T-helper 1 cell treated with Interleukin-12 subunit alpha and Interleukin-12 subunit beta and Interleukin-4 antibody, amounts not matched to agents 30 ng/mL and 1 ng/mL, for 36 hours (primary cell): ENCODE data around the gene SPRYD3. TPM values are rescaled to one million over a fixed set of nuclear protein-coding genes. Genes with fewer than 3 reads are reported as not detected.
"Not testable (repeated sequence)": the region's sequence is repeated elsewhere in the genome, so short reads cannot be mapped to it uniquely, and the experiment has no call there.

Source experiments
- intact Hi-C: fragments of 100-400 bp; cut with micrococcal nuclease; formaldehyde crosslinking; loops from one replicate; pipeline ENCODE4 v1.15.1; 2024
- total RNA-seq: library from RNA; stranded (reverse); gene quantifications from 2 replicates; pipeline ENCODE4 v1.2.3, GENCODE V29; 2022

The SPRYD3 gene
- total RNA-seq, 1 donor from 2014 or later, result 35.7 TPM

GRCh38 chr12:53051881-53052412 is 27.2 kb downstream of the SPRYD3 start:
- intact Hi-C loops, result no loop called here

GRCh38 chr12:53051058-53051880 is 27.9 kb downstream of the SPRYD3 start:
- intact Hi-C loops, result no loop called here

GRCh38 chr12:53050426-53051057 is 28.6 kb downstream of the SPRYD3 start:
- intact Hi-C loops, result no loop called here

- intact Hi-C loops, result no loop called here
Measured at GRCh38 chr12:53049571-53050318, 29.4 kb downstream of the SPRYD3 start, which contains the start of gene TNS2. TNS2 (plus strand) TSS chr12:53050065; CDS start chr12:53050186, 121 bp downstream.

GRCh38 chr12:53048780-53049401 is 30.3 kb downstream of the SPRYD3 start:
- intact Hi-C loops, result no loop called here

GRCh38 chr12:53048033-53048779 is 31.0 kb downstream of the SPRYD3 start:
- intact Hi-C loops, result no loop called here

- intact Hi-C loops, result loop anchor here (2.0 kb wide), 1 partner anchor 41 kb away; the partner anchor contains the start of gene EIF4B
Measured at GRCh38 chr12:53047221-53048032, 31.8 kb downstream of the SPRYD3 start.

GRCh38 chr12:53046655-53047220 is 32.5 kb downstream of the SPRYD3 start:
- intact Hi-C loops, result loop anchor here (1.0 to 2.0 kb wide), 3 partner anchors 8 to 40 kb away; partner anchors contain the start of gene EIF4B

GRCh38 chr12:53045696-53046045 is 33.5 kb downstream of the SPRYD3 start:
- intact Hi-C loops, result loop anchor here (1.0 to 2.0 kb wide), 3 partner anchors 7 to 39 kb away; partner anchors contain the start of gene EIF4B

GRCh38 chr12:53044896-53045695 is 34.1 kb downstream of the SPRYD3 start:
- intact Hi-C loops, result no loop called here

GRCh38 chr12:53044052-53044581 is 35.1 kb downstream of the SPRYD3 start:
- intact Hi-C loops, result no loop called here

- intact Hi-C loops, result no loop called here
Measured at GRCh38 chr12:53042607-53043454, 36.4 kb downstream of the SPRYD3 start.

GRCh38 chr12:53039851-53040250 is 39.3 kb downstream of the SPRYD3 start:
- intact Hi-C loops, result loop anchor here (2.0 kb wide), 1 partner anchor 33 kb away; the partner anchor contains the start of gene EIF4B

GRCh38 chr12:53036802-53037201 is 42.4 kb downstream of the SPRYD3 start:
- intact Hi-C loops, result no loop called here

GRCh38 chr12:53034459-53034858 is 44.7 kb downstream of the SPRYD3 start:
- intact Hi-C loops, result no loop called here

- intact Hi-C loops, result not testable (repeated sequence)
Measured at GRCh38 chr12:53033832-53034231, 45.4 kb downstream of the SPRYD3 start.

- intact Hi-C loops, result no loop called here
Measured at GRCh38 chr12:53031616-53032015, 47.6 kb downstream of the SPRYD3 start.
